Astrocyte of the spinal cord (primary cell): ENCODE data around the gene PRPS1L1.

Source experiments
- DNase-seq: peaks from one replicate; pipeline ENCODE4 v3.0.0; 2011; ENCODE audit warnings: low read depth, low spot score
- H3K4me3 ChIP-seq: 2 replicates; pipeline ENCODE4 v1.5.1; 2011; ENCODE audit warnings: low read depth, mild to moderate bottlenecking, low read length, moderate library complexity
- in situ Hi-C: cut with HindIII; loops from 2 replicates; pipeline ENCODE4 v1.10.0; 2017; ENCODE audit warnings: low sequenced_read_pairs
- TF ChIP-seq, protein P1 (sequence below): IDR thresholded peaks from 2 replicates; pipeline ENCODE4 v1.5.1; 2012; ENCODE audit warnings: low read depth, mild to moderate bottlenecking, low read length, inconsistent platforms

PRPS1L1 gene

DNA sequence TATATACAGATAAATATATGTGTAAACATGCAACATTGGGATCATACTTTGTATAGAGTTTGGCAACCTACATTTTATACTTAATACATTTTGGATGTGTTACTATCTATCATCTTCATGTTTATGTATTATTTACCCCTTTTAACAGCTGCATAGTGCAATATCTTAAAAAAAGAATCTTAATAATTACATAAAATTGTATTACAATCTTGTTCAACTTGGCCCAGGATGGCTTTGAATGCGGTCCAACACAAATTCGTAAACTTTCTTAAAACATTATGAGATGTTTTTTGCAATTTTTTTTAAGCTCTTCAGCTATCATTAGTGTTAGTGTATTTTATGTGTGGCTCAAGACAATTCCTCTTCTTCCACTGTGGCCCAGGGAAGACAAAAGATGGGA lies 26.3 kb upstream of the PRPS1L1 start:
- TF ChIP-seq, protein P1, sequence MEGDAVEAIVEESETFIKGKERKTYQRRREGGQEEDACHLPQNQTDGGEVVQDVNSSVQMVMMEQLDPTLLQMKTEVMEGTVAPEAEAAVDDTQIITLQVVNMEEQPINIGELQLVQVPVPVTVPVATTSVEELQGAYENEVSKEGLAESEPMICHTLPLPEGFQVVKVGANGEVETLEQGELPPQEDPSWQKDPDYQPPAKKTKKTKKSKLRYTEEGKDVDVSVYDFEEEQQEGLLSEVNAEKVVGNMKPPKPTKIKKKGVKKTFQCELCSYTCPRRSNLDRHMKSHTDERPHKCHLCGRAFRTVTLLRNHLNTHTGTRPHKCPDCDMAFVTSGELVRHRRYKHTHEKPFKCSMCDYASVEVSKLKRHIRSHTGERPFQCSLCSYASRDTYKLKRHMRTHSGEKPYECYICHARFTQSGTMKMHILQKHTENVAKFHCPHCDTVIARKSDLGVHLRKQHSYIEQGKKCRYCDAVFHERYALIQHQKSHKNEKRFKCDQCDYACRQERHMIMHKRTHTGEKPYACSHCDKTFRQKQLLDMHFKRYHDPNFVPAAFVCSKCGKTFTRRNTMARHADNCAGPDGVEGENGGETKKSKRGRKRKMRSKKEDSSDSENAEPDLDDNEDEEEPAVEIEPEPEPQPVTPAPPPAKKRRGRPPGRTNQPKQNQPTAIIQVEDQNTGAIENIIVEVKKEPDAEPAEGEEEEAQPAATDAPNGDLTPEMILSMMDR = no peak
- H3K4me3 ChIP-seq = no peak overlapping the region
- in situ Hi-C loops = no loop called here
- DNase-seq = no peak

DNA sequence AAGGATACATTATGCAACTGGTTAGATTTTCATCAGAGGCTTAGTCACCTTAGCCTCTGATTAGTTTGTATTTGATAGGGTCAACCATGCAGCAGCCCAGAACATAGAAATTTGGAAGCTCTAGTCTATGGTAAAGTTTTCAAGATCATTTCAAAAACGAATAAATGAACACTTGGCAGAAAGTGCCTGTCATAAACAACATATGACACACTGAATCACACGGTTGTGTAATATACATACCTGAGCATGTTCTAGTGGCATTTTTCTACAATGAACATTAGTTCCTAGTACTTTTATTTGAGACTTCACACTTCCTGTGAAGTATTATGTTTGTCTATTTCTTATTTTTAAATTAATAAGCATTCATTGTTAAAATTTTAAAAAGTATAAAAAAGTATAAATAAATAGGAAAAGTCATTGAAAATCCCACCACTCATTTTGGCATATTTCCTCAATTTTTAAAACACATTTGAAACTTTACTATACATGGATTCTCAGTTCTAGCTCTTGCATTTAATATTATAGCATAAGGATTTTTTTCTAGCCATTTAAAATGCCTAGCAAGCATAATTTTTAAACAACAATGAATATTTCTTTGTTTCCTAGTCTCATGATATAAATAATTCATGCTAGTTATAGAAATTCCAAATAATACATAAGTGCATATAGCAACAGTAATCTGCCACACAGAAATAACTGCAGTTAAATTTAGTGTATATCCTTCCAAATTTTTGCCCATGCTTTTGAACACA lies 25.7 kb upstream of the PRPS1L1 start:
- TF ChIP-seq, protein P1 = no peak
- no peak overlapping the region for H3K4me3 ChIP-seq
- DNase-seq = no peak
- in situ Hi-C loops = no loop called here

DNA sequence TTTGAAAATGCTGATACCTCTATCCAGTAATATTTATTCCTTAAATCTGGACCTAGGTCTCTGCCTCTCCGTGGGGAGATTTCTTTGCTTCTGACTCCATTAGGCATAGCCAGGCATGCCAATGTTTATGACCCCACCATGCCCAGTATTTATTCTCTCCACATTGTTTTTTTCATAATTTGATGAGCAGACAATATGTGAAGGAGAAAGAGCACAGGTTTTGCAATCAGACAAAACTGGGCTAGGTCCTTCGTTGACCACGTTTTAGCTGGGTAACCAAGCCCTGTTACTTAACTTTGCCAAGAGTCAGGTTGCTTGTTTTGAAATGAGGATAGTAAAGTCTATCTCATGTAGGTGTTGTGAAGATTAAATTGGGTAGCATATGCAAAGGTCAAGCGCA lies 21.6 kb upstream of the PRPS1L1 start:
- DNase-seq = no peak
- no peak overlapping the region for H3K4me3 ChIP-seq
- TF ChIP-seq, protein P1 = no peak
- in situ Hi-C loops = no loop called here

DNA sequence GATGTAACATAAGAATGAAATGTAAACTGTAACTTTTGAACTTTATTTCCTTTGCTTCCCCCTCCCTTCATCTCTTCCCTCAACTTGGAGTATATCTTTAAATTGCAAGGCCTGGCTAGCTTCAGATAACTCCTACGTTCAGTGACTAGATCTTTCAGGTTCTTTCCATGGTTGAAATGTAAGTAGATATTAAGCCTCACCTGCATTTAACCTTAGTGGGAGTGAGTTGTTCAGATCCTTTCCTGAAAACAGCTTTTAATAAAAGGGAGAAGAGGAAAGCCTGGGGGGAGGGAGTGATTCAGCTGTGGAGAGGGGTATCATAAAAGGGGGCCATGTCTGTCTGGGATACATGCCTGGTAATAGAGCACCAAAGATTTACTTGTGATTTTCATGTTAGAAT lies 19.0 kb upstream of the PRPS1L1 start:
- no peak overlapping the region for H3K4me3 ChIP-seq
- in situ Hi-C loops = no loop called here
- no peak for DNase-seq
- TF ChIP-seq, protein P1 = no peak

DNA sequence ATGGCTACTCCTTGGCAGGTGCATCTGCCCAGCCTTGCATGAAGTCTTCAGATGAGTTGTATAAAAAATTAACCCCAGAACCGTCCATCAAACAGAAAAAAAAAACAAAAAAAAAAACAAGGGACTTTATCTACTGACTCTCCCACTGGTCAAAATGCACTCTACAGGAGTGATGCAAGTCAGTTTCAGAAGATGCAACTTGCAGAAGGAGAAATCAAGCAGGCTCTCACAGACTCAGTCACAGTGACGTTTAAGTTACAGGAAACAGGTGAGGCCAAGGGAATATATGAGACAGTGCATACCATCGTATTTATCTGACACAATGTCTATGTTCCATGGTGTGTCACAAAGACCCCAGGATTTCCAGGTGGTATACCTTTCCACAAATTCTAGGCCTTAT lies 17.5 kb upstream of the PRPS1L1 start:
- H3K4me3 ChIP-seq = no peak overlapping the region
- no peak for DNase-seq
- in situ Hi-C loops = no loop called here
- TF ChIP-seq, protein P1 = no peak

DNA sequence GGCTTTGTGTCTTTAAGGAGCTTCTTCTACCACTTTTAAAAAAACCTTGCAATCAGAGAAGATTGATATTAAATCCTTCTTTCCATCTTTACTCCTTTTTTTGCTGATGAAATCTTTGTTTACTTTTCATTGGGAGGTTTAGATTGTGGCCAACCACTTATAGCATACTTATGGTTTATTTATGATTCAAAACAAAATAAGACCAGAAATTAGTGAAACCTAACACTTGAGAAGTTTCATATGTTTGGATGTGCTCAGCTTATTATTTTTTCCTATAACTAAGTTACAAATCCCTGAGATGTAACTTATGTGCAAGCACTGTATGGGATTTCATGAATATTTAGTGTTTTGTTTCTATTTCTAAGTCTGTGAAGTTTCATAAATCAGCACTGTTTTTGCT lies 13.5 kb upstream of the PRPS1L1 start:
- in situ Hi-C loops = no loop called here
- no peak overlapping the region for H3K4me3 ChIP-seq
- peak; percentile 17 for DNase-seq
- TF ChIP-seq, protein P1 = no peak
